Psoas muscle (tissue), 8 donors: Measurements from ENCODE around the gene SYNDIG1. TPM values are rescaled to one million over a fixed set of nuclear protein-coding genes. Genes with fewer than 3 reads are reported as not detected.

Experiments used
- ATAC-seq, 4 donors: fragments of 200-7000 bp; cut with Tn5 transposase; one replicate each; pipeline ENCODE4 v1.9.1; 2020; ENCODE audit warnings: moderate library complexity in 3 of 4, mild to moderate bottlenecking in 2 of 4
- DNase-seq, 2 donors: peaks; one replicate each; pipeline ENCODE4 v3.0.0-alpha.2; 2020
- H3K27ac ChIP-seq: fragments of 200-600 bp; one replicate; pipeline ENCODE4 v1.8.0; 2022
- H3K27me3 ChIP-seq, 3 donors: fragments of 200-600 bp in 1 of 3; one replicate each; pipeline versions ENCODE4 v1.6.1 to v1.8.0; 2013 to 2022; ENCODE audit warnings: low read length in 2 of 3, mild to moderate bottlenecking in 2 of 3, moderate library complexity in 1 of 3; ENCODE audit not compliant: insufficient read depth in 3 of 3
- H3K36me3 ChIP-seq, 2 donors: fragments of 200-600 bp in 1 of 2; one replicate each; pipeline versions ENCODE4 v1.6.1 to v1.8.0; 2013 to 2022; ENCODE audit warnings: low read depth in 1 of 2, mild to moderate bottlenecking in 1 of 2, moderate library complexity in 1 of 2; ENCODE audit not compliant: insufficient read depth in 1 of 2
- H3K4me1 ChIP-seq: fragments of 200-600 bp; one replicate; pipeline ENCODE4 v1.8.0; 2022
- H3K4me3 ChIP-seq: fragments of 200-600 bp; one replicate; pipeline ENCODE4 v1.8.0; 2022; ENCODE audit warnings: mild to moderate bottlenecking
- H3K9me3 ChIP-seq: fragments of 200-600 bp; one replicate; pipeline ENCODE4 v1.8.0; 2022
- CTCF ChIP-seq: fragments of 200-600 bp; IDR thresholded peaks from one replicate; pipeline ENCODE4 v1.8.0; 2022; ENCODE audit warnings: antibody characterized with exemption
- WGBS, 3 donors: extraction: QIAGEN DNeasy Blood & Tissue Kit; methylation state at CpG; one replicate each; pipeline versions ENCODE4 v1.1.6 to v1.1.7; 2013; 5-methylcytosine and 5-hydroxymethylcytosine counted together
- intact Hi-C, 2 donors: fragments of 100-400 bp; cut with DNase I; formaldehyde crosslinking; loops; one replicate each; pipeline versions ENCODE4 v1.11.0 to v1.14.2; 2022
- polyA plus RNA-seq, 3 donors: library from polyadenylated mRNA; stranded (reverse); fragments of 200-250 nt; gene quantifications; one replicate each; pipeline ENCODE4 v1.2.3, GENCODE V29; 2013
- total RNA-seq, 4 donors: library from RNA; stranded (reverse); fragmentation: NEBNext Ultra II Directional in 2 of 4; extraction: Animal tissue kit (Norgen Biotek cat#: 25700) in 2 of 4; gene quantifications; one replicate each; pipeline versions ENCODE4 v1.2.1 to v1.2.4, GENCODE V29; 2021 to 2023
- donor health status: healthy with polysubstance abuse.
- donor health status: DM: no; HTN: no; CAD: no; lungs with moderate emphysema.
- donor health status: Bipolar disorder and iron deficiency.
- donor health status: healthy.
- donor health status: DM: yes; HTN: yes; CAD: no.
- donor health status: DM: no; HTN: no; CAD: no.
- donor health status: DM: no; HTN: no; CAD: no.
- donor health status: DM: yes; HTN: yes; CAD: no.

SYNDIG1 gene
- total and polyA plus RNA-seq, 7 donors: 0.03 to 0.10 TPM; not detected in 5

GRCh38 chr20:24537210-24537609, 67.8 kb downstream of the SYNDIG1 start:
- Histone ChIP-seq H3K9me3 (no peaks in the 10 kb centered on the region), H3K27me3 (no peaks in the 10 kb centered on the region), H3K27ac (no peak overlapping the region), H3K4me1 (no peaks in the 10 kb centered on the region), H3K4me3 (no peak overlapping the region), H3K36me3 (no peaks in the 10 kb centered on the region)
- DNase-seq: no peak
- WGBS, 3 donors: 88 to 100% (median 97%) methylated on average over 1 of the region's 1 CpG
- ATAC-seq: no peak
- no peak for TF ChIP-seq CTCF
- intact Hi-C loops: no loop called here

DNA sequence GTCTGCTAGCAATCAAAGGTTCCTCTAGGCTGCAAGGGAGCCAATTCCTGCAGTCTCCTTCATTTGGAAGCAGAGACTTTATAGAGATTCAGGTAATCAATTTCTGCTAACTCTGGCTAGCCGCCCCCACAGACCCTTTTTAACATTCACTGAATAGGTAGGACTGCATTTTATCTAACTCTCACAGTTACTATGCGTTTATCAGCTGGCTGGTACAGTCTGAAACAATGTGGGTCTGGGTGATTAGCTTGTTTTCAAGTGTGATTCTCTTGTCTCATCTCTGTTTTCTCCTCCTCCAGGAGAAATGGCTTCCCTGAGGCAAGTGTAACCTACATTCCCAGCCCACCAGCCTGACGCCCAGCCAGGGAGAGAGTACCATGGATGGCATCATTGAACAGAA, 73.3 kb downstream of the SYNDIG1 start:
- no peak for DNase-seq
- no peak for ATAC-seq
- no peak for TF ChIP-seq CTCF
- H3K36me3 ChIP-seq: no peaks in the 10 kb centered on the region
- intact Hi-C loops: no loop called here
- peaks cover 7% of the 10 kb centered on the region for H3K9me3 ChIP-seq
- H3K27me3 ChIP-seq: peaks cover 0 to 5% (median 2%) of the 10 kb centered on the region in 3 donors
- no peak overlapping the region for H3K4me3 ChIP-seq
- 87 to 94% (median 92%) methylated on average over 3 of the region's 3 CpGs for WGBS, 3 donors
- H3K4me1 ChIP-seq: no peaks in the 10 kb centered on the region
- H3K27ac ChIP-seq: no peak overlapping the region

DNA sequence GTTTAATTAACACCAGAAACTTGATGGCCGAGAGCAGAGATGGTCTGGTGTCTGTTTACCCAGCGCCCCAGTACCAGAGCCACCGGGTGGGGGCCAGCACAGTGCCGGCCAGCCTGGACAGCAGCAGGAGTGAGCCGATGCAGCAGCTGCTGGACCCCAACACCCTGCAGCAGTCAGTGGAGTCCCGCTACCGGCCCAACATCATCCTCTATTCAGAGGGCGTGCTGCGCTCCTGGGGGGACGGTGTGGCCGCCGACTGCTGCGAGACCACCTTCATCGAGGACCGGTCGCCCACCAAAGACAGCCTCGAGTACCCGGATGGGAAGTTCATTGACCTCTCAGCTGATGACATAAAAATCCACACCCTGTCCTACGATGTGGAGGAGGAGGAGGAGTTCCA, 73.7 kb downstream of the SYNDIG1 start:
- WGBS, 3 donors: 88 to 90% (median 89%) methylated on average over 19 of the region's 19 CpGs

GRCh38 chr20:24543741-24544140, 74.3 kb downstream of the SYNDIG1 start:
- no peak for TF ChIP-seq CTCF
- Histone ChIP-seq H3K27me3 (peaks cover 0 to 5% (median 2%) of the 10 kb centered on the region in 3 donors), H3K4me1 (no peaks in the 10 kb centered on the region), H3K27ac (no peak overlapping the region), H3K9me3 (peaks cover 7% of the 10 kb centered on the region), H3K36me3 (no peaks in the 10 kb centered on the region), H3K4me3 (no peak overlapping the region)
- WGBS, 3 donors: 94 to 95% (median 95%) methylated on average over 6 of the region's 6 CpGs
- DNase-seq: no peak
- intact Hi-C loops: no loop called here
- ATAC-seq: no peak

More for the DNA sequence above, 73.7 kb downstream of the SYNDIG1 start:
- H3K9me3 ChIP-seq: peaks cover 7% of the 10 kb centered on the region
- H3K4me1 ChIP-seq: no peaks in the 10 kb centered on the region
- H3K36me3 ChIP-seq: no peaks in the 10 kb centered on the region
- ATAC-seq (no peak), DNase-seq (no peak)
- intact Hi-C loops: no loop called here
- no peak overlapping the region for H3K4me3 ChIP-seq
- no peak overlapping the region for H3K27ac ChIP-seq
- TF ChIP-seq CTCF: no peak
- peaks cover 0 to 5% (median 2%) of the 10 kb centered on the region in 3 donors for H3K27me3 ChIP-seq

DNA sequence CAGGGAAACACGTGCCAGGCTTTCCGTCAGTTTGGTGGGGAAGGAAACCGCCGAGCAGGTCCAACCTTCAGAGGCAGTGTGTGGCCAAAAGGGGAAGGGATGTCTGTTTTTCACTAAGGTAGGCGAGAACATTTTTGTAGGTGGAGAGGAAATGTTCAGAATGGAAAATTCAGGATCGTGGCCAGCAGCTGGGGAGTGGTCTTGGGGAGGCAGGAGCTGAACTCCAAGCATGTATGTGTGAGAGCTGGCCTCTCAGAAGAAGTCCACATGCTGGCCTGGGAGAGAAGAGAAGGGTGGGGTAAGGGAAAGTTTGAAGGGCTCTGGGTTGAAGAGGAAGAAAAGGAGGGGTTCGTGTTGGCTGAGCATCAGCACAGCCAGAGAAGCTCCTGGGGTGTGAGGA, 74.9 kb downstream of the SYNDIG1 start:
- Histone ChIP-seq H3K4me3 (no peak overlapping the region), H3K27me3 (peaks cover 0 to 5% (median 2%) of the 10 kb centered on the region in 3 donors), H3K4me1 (no peaks in the 10 kb centered on the region), H3K9me3 (peaks cover 7% of the 10 kb centered on the region), H3K27ac (no peak overlapping the region), H3K36me3 (no peaks in the 10 kb centered on the region)
- ATAC-seq: no peak
- no peak for TF ChIP-seq CTCF
- DNase-seq: no peak
- intact Hi-C loops: no loop called here
- 66 to 71% (median 70%) methylated on average over 7 of the region's 7 CpGs for WGBS, 3 donors
